Right ventricle myocardium inferior (tissue), 1 donor: ENCODE data around the gene TTC23. TPM values are rescaled to one million over a fixed set of nuclear protein-coding genes. Genes with fewer than 3 reads are reported as not detected.
"Not testable (repeated sequence)": the region's sequence is repeated elsewhere in the genome, so short reads cannot be mapped to it uniquely, and the experiment has no call there.

Source experiments
- ATAC-seq: fragments of 200-7000 bp; cut with Tn5 transposase; one replicate; pipeline ENCODE4 v1.9.1; 2020; ENCODE audit warnings: mild to moderate bottlenecking, moderate library complexity
- DNase-seq: peaks from one replicate; pipeline ENCODE4 v3.0.0; 2021; ENCODE audit errors: missing footprints
- intact Hi-C: fragments of 100-400 bp; cut with DNase I; formaldehyde crosslinking; loops from one replicate; pipeline ENCODE4 v1.11.0; 2022
- total RNA-seq: library from RNA; stranded (reverse); fragmentation: NEBNext Ultra II Directional; extraction: Animal tissue kit (Norgen Biotek cat#: 25700); gene quantifications from one replicate; pipeline ENCODE4 v1.2.1, GENCODE V29; 2021
- donor health status: DM: no; HTN: yes; CAD: no; lungs with severe emphysema.

The TTC23 gene
- total RNA-seq, 1 donor from 2014 or later, result 13.0 TPM

DNA sequence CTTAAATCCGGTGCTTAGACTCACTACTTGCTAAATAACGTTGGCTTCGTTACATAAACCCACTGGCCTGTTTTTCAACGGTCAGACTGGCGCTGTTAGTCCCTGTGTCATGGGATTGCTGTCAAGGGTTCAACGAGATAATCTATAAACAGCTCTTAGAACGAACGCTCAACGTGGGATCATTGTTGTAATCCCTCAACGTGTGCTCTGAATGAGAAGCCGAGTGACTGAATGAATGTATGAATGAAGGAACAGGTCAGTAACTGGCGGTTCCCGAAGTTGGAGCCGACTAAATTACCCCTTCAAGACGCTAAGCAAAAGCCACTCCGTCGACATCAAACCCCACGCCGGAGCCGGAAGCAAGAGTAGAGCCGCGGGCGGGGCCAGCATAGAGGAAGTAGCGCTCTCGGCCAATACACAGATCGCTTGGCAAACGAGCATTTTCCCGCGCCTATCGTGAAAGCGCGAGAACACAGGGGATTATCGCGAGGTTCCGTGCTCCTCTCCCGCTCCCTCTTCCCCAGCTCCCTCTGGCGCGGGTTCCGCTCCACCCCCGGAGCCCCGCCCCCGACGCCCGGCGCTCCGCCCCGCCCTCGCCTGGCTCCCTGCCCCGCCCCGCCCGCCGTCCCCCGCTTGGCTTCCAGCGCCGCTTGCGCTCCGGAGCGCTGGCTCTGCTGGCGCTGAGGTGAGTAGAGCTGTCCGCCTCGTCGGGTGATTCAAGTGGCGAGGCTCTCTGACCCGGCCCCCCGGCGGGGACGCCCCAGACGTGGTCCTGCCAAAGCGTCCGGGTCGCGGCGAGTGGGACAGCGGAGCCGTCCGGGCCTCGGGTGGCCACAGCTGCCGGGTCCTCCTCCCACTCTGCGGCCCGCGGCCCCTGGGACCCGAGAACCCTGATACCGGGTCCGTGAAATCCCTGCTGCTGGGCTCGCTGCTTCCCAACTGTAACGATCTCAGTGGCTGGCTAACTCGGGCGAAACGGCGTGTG is 1.8 kb upstream of the TTC23 start, which contains the start of gene LRRC28:
TSS of gene LRRC28 (plus strand) at position 625 of the 985 bp plus-strand sequence. CDS start 4,477 bp downstream, outside the sequence.
- intact Hi-C loops, result no loop called here
- DNase-seq (peak; percentile 98), ATAC-seq (peak; percentile 96)

DNA sequence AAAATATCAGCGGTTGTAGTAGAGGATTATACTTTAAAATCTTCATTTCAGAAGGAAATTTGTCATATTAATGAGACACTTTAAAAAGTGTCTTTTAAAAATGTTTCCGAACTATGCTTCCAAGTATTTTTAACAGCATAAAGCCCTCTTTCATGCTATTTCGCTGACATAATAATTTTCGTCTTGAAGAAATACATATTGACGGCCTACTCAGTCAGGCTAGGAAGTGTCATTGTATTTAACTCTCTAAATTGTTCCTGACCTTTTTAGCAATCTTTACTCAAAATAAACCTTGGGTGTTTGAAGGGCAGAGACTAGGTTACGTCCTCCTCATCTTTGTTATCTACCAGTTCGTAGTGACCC is 1.1 kb upstream of the TTC23 start:
- no peak for ATAC-seq
- intact Hi-C loops, result no loop called here
- no peak for DNase-seq

DNA sequence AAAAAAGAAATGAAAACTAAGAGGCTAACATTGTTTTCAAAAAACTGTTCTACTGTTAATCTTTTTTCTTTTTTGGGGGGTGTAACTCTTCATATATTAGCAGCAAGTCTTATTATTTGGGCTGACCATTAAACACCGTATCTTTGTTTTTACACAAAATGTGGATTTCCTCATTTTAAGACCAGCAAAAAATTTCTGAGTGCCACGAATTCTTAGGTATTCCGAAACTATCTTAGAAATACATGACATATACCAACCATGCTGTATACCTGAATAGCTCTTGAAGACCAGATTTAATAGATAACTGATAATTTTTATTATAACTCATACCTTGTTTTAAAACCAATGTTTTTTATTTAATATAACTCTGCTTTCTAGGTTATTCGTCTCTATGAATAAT is 620 bp upstream of the TTC23 start:
- ATAC-seq (no peak), DNase-seq (no peak)
- intact Hi-C loops, result no loop called here

DNA sequence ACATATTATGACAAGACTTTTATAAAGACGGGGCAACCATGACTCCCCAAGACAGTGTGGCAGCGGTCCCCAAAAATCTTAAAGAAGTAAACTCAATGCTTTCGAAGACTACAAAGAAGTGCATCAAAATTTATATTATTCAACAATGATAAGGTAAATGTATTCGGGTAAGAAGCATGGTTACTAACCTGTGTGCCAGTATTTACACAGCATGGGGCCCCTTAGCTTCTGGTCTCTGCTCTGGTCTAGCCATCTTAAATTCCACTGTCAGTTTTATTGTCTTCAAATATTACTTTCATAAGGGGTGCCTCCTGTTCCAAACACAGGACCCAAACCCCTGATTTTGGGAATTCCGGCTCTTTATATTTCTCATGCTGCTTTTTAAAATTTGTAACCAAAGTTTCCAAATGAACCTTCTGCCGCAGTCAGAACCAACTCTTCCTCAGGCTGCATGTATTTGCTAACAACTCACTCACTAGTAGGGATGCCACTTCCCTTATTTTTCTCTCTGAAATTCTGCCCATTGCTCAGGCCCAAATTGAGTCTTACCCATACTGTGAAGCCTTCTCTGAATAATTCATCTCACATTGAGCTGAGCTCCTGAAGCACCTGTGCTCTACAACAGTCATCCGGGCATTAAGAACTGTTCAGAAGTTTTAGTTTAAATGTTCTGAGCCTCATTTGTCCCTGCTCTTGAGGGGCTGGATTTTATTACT is 1.2 kb downstream of the TTC23 start:
- intact Hi-C loops, result no loop called here
- DNase-seq (no peak), ATAC-seq (no peak)

DNA sequence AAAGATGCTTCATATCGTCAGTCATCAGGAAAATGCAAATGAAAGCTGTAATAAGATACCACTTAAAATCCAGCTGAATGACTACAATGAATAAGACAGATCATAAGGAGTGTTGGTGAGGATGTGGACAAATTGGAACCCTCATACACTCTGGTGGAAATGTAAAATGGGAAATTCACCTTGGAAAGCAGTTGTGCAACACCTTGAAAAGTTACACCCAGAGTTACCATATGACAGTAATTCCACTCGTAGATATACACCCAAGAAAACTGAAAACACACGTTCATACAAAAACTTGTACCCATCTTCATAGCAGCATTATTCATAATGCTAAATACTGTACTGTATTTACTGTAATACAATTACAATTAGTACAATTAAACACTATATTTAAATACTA is 2.3 kb downstream of the TTC23 start:
- intact Hi-C loops, result no loop called here
- no peak for ATAC-seq
- DNase-seq, result no peak

DNA sequence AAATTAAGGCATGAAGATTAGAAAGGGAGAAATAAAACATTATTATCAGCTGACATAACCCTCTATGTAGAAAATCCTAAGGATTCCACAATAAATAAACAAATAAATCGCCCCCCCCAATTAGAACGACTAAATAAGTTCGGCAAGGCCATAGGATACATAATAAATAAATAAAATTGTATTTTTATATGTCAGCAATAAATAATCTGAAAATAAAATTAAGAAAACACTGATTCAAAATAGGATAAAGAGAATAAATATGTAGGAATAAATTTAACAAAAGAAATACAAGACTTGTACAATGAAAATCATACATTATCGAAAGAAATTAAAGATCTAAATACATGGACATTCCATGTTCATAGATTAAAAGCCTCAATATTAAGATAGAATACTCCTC is 5.1 kb downstream of the TTC23 start:
- ATAC-seq (no peak), DNase-seq (no peak)
- intact Hi-C loops, result no loop called here

DNA sequence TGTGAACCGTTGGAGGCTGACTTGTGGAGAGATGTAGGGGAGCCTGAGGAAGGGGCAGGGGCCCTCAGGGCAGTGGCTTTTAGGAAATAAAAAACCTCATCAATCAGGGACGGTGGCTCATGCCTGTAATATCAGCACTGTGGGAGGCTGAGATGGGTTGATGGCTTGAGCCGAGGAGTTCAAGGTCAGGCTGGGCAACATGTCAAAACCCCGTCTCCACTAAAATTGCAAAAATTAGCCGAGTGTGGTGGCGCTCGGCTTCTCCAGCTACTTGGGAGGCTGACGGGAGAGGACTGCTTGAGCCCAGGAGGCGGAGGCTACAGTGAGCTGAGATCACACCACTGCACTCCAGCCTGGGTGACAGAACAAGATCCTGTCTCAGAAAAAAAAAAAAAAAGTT is 7.6 kb downstream of the TTC23 start:
- DNase-seq (no peak), ATAC-seq (peak; percentile 10)
- intact Hi-C loops, result no loop called here

DNA sequence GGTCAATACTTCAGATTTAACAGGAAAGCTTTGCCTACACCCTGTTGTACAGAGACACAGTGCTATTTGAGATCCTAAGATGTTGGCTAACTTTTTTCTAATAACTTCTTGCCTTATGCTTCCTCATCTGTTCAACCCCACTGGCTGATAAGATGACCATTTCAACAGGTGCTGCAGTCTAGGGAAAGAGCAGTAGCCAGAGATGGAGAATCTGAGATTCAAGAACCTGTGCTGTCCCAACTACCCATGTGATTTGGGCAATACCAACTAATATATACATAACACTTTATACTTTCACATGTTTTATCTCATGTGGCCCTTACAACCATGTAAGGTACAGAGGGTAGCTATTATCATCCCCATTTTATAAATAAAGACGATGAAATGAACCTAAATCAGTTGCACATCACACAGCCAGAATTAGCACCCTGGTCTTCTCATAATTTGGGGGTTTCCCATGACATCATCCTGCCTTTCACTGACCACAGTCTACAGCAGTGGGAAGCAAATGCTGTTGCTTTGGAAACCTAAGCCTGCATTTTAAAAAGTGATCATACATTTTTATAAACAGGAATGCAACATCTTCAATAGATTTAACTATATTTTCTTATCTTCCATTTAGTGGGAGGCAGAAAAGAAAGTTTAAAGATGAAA is 9.7 kb downstream of the TTC23 start:
- DNase-seq, result no peak
- intact Hi-C loops, result no loop called here
- no peak for ATAC-seq

DNA sequence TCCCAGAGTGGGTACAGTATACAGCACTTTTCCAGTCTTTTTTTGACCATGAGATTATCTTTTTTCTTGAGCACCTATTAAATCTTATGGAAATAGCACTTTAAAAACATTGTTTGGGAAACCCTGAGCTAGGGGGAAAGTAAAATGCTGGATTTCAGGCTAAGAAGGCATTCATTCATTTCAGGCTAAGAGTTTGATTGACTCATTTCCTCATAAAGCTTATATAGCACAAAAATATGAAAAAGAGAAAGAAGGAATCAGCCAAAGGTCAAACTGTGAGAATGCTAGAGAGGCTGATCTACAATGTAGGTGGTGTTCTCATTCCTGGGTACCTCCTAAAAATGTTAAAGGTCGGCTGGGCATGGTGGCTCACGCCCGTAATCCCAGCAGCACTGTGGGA is 10.5 kb downstream of the TTC23 start:
- DNase-seq (no peak), ATAC-seq (no peak)
- intact Hi-C loops, result no loop called here

DNA sequence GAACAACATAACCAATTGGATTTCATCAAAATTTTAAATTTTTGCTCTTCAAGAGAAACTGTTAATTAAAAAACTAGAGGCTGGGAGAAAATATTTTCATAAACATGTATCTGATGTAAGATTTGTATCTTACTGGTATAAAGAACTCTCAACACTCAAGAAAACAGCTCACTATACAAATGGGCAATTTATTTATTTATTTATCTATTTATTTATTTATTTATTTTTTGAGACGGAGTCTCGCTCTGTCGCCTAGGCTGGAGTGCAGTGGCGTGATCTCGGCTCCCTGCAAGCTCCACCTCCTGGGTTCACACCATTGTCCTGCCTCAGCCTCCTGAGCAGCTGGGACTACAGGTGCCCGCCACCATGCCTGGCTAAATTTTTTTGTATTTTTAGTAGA is 15.2 kb downstream of the TTC23 start:
- intact Hi-C loops, ATAC-seq, DNase-seq: not testable (repeated sequence)

DNA sequence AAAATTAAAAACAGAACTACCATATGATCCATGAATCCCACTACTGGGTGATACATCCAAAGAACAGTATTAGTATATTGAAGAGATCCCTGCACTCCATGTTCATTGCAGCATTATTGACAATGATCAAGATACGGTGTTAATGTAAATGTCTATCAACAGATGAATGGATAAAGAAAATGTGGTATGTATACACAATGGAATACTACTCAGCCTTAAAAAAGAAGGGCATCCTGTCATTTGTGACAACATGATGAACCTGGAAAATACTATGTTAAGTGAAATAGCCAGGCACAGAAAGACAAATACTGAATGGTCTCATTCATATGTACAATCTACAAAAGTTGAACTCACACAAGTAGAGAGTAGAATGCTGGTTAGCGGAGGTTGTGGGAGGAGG is 16.6 kb downstream of the TTC23 start:
- intact Hi-C loops, result no loop called here
- ATAC-seq (no peak), DNase-seq (no peak)

DNA sequence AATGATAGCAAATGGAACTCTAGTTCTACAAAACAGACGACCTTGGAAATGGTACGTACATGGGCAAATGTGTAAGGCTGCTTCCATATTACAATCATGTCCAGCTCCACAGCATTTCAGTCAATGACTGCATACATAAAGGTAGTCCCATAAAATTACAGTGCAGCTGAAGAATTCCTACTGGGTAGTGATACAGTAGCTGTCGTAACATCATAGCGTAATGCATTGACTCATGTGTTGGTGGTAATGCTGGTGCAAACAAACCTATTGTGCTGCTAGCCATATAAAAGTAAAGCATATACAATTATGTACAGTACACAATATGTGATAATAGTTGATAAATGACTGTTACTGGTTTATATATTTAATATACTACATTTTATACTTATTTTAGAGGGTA is 18.5 kb downstream of the TTC23 start:
- DNase-seq (no peak), ATAC-seq (no peak)
- intact Hi-C loops, result no loop called here

DNA sequence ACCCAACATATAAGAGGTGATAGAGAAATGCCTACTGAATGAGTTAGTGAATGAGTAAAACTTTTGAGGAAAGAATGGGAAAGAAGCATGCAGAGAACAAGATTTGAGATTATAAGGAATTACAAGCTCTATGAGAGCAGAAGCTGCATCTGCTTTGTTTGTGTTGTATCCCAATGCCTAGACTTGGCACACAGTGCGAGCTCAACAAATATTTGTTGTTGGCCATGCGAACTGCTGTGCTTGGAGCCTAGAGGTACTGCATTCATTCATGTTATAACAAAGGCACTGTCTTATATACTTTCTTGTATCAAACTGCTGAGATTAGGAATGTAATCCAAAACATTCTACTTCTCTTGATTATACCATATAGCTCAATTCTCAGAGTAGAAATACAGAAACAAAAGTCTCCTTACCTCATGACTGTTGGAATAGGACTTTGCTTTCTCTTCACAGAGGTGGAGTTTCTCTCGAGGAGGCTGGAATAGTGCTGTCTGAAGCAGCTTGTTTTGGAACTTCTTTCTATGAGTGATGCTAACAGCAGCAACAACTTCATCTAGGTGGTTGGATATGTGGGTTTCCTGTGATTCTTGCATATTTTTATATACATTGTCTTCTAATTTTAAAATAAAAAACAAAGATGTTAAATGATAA is 21.1 kb downstream of the TTC23 start:
- intact Hi-C loops, result no loop called here
- ATAC-seq (no peak), DNase-seq (no peak)

DNA sequence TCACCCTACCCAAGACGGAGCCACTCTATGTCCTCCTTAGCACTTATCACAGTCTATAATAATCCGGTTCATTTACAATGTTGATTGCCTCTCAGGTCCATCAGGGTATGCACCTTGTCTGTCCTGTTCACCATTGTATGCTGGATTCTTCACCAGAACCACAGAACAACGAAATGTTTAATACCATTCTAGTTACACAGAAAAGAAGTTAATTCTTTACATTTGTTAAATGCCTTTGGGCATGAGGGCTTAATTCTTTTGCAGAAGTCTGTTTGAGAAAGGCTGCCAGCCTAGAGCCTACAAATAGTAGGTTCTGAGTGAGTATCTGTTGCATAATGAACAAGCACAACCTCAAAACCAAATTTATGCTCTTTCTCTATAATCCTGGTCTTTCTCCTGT is 22.6 kb downstream of the TTC23 start:
- intact Hi-C loops, result no loop called here
- no peak for ATAC-seq

DNA sequence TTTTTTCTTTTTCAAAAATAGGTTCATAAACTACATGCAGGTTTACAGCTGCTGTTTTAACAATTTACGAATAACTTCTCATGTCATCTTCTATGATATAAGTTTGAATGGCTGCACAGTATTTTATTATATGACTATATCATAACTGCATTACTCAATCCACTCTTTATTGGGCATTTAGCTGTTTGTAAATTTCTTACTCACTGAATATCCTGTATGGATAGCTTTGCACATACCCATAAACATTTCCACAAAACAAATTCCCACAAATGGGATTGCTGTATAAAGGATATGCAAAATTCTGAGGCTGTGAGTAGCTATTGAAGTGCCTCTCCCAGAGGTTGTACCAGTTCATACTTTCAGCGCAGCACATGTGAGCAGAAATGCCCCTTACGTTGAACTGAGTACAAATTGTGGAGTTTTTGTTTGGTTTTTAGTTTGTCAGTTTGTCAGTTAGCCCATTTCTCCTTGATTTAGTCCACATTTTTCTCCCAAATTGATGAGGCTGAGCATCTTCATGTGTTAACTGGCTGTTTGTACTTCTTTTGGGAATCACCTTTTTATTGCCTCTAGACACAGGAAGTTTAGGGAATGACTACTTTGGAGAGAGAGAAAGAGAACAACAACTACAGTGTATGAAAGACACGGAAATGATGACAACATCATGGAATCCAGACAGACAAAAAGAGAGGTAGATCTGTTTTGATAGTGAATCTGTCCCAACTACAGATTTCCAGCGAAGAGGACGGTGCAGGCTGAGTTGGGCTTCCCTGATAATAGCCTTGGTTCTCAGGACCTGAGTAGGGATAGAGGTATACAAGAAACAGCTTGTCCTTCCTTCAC is 24.8 kb downstream of the TTC23 start:
- intact Hi-C loops, result no loop called here
- DNase-seq, result no peak
- no peak for ATAC-seq

More for the DNA sequence above, 22.6 kb downstream of the TTC23 start:
- DNase-seq, result no peak

DNA sequence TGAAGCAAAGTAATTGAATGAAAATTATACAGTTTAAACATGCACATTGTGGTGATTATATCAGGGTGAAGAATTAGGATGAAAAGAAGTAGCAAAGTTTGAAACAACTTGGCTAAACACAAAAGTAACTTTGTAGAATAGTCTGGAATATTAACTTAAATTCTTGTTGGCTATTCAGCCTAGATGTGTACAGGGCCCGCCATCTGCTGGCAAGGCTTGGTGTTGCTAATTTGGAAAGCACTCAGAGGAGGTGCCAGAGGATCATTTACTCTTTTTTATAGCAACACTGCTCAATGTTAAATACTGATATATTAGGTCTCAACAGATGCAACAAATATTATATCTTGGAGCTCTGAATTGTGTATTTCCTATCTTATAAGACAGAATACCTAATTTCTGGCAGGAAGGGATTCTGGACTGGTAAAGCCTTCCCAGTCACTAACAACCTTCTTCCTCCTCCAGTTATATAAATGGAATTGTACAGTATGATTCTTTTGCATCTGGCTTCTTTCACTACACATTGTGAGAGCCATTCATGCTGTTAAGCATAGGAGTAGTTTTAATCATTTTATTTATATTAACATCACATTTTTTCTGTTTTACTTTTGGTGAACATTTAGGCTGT is 36.1 kb downstream of the TTC23 start:
- intact Hi-C loops, result loop anchor here (1.0 kb wide), 3 partner anchors 43 to 113 kb away; no protein-coding TSS in a partner anchor
- DNase-seq (peak; percentile 89), ATAC-seq (peak; percentile 74)

DNA sequence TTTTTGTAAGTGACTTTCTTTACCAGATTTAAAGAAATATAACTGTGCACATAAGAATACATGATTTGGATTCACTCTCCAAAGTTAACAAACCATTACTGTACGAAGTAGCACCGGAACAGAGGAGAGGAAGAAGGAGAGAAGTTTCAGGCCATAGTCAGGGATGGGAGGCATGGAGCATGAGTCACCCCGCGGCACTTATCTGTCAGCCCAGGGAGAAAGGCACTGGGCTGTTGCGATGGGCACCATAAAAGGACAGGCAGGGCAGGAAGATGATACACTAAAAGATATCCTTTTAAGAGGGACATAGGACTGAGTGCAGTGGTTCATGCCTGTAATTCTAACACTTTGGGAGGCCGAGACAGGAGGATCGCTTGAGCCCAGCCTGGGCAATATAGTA is 37.0 kb downstream of the TTC23 start:
- ATAC-seq, result peak; percentile 41
- DNase-seq, result no peak
- intact Hi-C loops, result no loop called here

DNA sequence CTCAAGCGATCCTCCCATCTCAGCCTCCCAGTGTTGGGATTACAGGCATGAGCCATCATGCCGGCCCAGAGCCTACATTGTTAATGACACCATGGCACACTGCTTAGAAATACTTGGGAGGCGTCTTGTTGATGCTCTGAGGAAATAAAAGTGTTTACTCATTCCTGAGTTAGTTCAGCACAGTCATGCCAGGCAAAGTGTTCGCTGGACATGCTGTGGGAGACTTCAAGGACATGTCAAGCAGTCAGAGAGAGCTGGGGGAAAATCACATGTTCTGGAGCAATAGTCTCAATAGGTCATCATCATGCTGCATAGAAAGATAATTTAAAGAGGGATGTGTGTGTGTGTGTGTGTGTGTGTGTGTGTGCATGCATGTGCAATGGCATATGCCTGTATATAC is 37.5 kb downstream of the TTC23 start:
- intact Hi-C loops, result no loop called here
- ATAC-seq (peak; percentile 40), DNase-seq (no peak)
